ENCODE data around the gene RAMACL. TPM values are rescaled to one million over a fixed set of nuclear protein-coding genes. Genes with fewer than 3 reads are reported as not detected.

RAMACL gene
- total and polyA plus RNA-seq, 4 donors: 0.30 to 17.6 (median 4.3) TPM

DNA sequence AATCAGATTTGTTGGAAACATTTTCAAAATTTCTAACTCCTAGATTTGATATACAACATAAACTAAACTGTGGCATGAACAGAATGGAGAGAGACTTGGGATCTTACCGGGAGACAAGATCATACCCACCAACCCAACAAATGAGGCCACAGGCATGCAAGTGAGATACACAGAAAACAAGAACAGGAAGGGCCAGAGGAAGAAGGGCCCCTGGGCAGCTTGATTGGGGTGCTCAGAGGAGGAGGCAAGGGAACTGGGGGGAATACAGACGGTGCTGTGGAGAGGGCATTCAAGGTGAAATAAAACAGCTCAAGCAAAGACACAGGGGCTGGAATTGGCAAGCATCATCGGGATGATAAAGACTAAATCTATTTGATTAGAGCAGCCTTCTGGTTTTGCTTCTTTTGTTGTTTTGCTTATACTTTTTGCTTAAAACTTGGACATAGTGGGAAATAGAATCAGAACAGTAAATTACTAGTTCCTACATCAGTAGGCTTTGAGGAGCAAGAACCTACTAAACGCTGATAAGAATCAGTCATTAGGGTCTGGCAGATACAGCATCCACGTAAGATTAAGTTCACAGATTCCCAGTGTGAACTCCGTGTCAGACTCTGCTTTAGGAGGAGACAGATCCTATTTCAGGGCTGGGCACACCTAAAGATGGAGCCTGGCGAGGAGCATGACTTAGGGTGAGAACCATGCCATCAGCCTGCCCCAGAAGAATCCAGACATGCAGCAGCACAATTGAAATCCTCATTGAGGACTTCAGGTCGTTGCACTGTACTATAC, 3.5 kb upstream of the RAMACL start:
- H3K27me3 ChIP-seq (ENCODE audit: control insufficient read depth in 3 of 3, insufficient read depth in 3 of 3, low read length in 2 of 3): no peaks in the 10 kb centered on the region
- 67 to 69% methylated on average over 8 of the region's 8 CpGs for WGBS, 2 donors
- TF ChIP-seq, protein P1, sequence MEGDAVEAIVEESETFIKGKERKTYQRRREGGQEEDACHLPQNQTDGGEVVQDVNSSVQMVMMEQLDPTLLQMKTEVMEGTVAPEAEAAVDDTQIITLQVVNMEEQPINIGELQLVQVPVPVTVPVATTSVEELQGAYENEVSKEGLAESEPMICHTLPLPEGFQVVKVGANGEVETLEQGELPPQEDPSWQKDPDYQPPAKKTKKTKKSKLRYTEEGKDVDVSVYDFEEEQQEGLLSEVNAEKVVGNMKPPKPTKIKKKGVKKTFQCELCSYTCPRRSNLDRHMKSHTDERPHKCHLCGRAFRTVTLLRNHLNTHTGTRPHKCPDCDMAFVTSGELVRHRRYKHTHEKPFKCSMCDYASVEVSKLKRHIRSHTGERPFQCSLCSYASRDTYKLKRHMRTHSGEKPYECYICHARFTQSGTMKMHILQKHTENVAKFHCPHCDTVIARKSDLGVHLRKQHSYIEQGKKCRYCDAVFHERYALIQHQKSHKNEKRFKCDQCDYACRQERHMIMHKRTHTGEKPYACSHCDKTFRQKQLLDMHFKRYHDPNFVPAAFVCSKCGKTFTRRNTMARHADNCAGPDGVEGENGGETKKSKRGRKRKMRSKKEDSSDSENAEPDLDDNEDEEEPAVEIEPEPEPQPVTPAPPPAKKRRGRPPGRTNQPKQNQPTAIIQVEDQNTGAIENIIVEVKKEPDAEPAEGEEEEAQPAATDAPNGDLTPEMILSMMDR (IDR thresholded peaks at IDR 0.05; ENCODE audit: control extremely low read depth, extremely low read depth): no peak
- DNase-seq (no peak), ATAC-seq (ENCODE audit: insufficient read depth, low FRiP score) (no peak)
- peaks cover 0 to 21% (median 0%) of the 10 kb centered on the region in 5 donors for H3K4me1 ChIP-seq (ENCODE audit: control insufficient read depth in 5 of 5, insufficient read depth in 5 of 5, low read length in 5 of 5)
- H3K9me3 ChIP-seq (ENCODE audit: control insufficient read depth in 4 of 4, insufficient read depth in 3 of 4, low read length in 3 of 4): no peaks in the 10 kb centered on the region
- no peak overlapping the region for H3K4me3 ChIP-seq
- H3K27ac ChIP-seq (ENCODE audit: low read depth in 1 of 2, low read length in 1 of 2): no peak overlapping the region
- H3K9ac ChIP-seq (ENCODE audit: insufficient read depth in 1 of 2, low read length in 2 of 2): no peak overlapping the region
- no peaks in the 10 kb centered on the region for H3K36me3 ChIP-seq (ENCODE audit: control insufficient read depth in 4 of 4, insufficient read depth in 4 of 4, low read length in 4 of 4)

DNA sequence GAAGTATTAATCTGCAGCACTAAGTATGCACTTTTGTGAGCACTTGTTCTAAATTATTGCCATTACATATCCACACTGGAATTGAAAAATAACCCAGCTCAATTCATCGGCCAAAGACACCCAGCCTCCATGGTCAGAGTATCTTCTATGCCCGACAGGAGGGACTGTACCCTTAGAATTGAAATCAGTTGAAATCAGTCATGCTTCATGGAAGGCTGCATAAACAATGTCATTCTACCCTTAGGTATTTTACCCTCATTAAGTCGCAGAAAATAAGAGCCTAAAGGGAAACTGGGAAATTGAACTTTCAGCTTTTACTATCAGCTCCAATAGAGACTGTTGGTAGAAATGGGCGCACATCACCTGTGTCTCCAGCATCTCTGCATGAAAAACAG, 2.9 kb upstream of the RAMACL start:
- Histone ChIP-seq H3K36me3 (ENCODE audit: control insufficient read depth in 4 of 4, insufficient read depth in 4 of 4, low read length in 4 of 4) (no peaks in the 10 kb centered on the region), H3K27me3 (ENCODE audit: control insufficient read depth in 3 of 3, insufficient read depth in 3 of 3, low read length in 2 of 3) (no peaks in the 10 kb centered on the region), H3K27ac (ENCODE audit: low read depth in 1 of 2, low read length in 1 of 2) (no peak overlapping the region), H3K9me3 (ENCODE audit: control insufficient read depth in 4 of 4, insufficient read depth in 3 of 4, low read length in 3 of 4) (no peaks in the 10 kb centered on the region), H3K4me1 (ENCODE audit: control insufficient read depth in 5 of 5, insufficient read depth in 5 of 5, low read length in 5 of 5) (peaks cover 0 to 21% (median 0%) of the 10 kb centered on the region in 5 donors), H3K4me3 (no peak overlapping the region), H3K9ac (ENCODE audit: insufficient read depth in 1 of 2, low read length in 2 of 2) (no peak overlapping the region)
- WGBS, 2 donors: 70 to 73% methylated on average over 4 of the region's 4 CpGs
- DNase-seq (no peak), ATAC-seq (ENCODE audit: insufficient read depth, low FRiP score) (no peak)
- TF ChIP-seq, protein P1 (IDR thresholded peaks at IDR 0.05; ENCODE audit: control extremely low read depth, extremely low read depth): no peak

DNA sequence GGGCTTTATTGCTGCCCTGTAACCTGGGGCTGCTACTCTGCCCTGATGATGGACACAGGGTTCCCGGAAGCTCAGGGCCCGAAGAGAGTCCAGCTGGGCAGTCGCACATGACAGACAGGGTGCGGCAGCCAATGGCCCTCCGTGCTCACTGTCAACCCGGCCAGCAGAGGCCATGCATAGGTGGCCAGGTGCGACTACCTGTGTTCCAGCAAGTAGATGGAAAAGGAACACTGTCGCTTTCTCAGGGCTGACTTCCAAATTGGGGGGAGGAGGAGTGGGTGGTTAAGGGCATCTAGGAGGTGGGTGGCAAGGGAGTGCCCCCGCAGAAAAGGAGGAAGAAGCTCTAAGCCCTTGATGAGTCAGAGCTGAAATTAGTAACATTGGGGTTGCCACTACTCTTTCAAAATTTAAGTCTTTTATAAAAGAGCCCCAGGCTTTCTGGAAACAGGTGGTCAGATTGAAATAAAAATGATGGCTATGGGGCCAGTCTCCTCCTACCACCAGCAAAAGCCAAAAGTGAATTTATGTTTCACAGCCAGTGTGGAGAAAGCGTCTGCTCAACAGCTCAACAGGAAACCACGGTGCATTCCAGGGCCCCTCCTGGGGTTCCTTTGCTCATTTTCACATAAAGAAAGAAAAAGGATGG, 2.3 kb upstream of the RAMACL start:
- H3K4me3 ChIP-seq: no peak overlapping the region
- ATAC-seq (ENCODE audit: insufficient read depth, low FRiP score) (peak; percentile 37), DNase-seq (no peak)
- H3K27me3 ChIP-seq (ENCODE audit: control insufficient read depth in 3 of 3, insufficient read depth in 3 of 3, low read length in 2 of 3): no peaks in the 10 kb centered on the region
- 50 to 61% methylated on average over 11 of the region's 11 CpGs for WGBS, 2 donors
- H3K36me3 ChIP-seq (ENCODE audit: control insufficient read depth in 4 of 4, insufficient read depth in 4 of 4, low read length in 4 of 4): no peaks in the 10 kb centered on the region
- no peaks in the 10 kb centered on the region for H3K9me3 ChIP-seq (ENCODE audit: control insufficient read depth in 4 of 4, insufficient read depth in 3 of 4, low read length in 3 of 4)
- H3K9ac ChIP-seq (ENCODE audit: insufficient read depth in 1 of 2, low read length in 2 of 2): no peak overlapping the region
- peak overlapping the region in 1 of 2 donors; percentile 6 for H3K27ac ChIP-seq (ENCODE audit: low read depth in 1 of 2, low read length in 1 of 2)
- H3K4me1 ChIP-seq (ENCODE audit: control insufficient read depth in 5 of 5, insufficient read depth in 5 of 5, low read length in 5 of 5): peaks cover 0 to 23% (median 0%) of the 10 kb centered on the region in 5 donors
- TF ChIP-seq, protein P1 (IDR thresholded peaks at IDR 0.05; ENCODE audit: control extremely low read depth, extremely low read depth): no peak
